HT1080 (cell line): ENCODE measurements around the gene TMEM255A. TPM values are rescaled to one million over a fixed set of nuclear protein-coding genes. Genes with fewer than 3 reads are reported as not detected.
"Not testable (repeated sequence)": the region's sequence is repeated elsewhere in the genome, so short reads cannot be mapped to it uniquely, and the experiment has no call there.

ENCODE experiments used
- DNase-seq: peaks from one replicate; pipeline ENCODE4 v3.0.0-alpha.2; 2015; ENCODE audit warnings: low read depth
- polyA plus RNA-seq, 2 experiments: library from polyadenylated mRNA; depleted of rRNA; stranded (reverse); fragments of >200 nt; gene quantifications; 2 replicates each; pipeline ENCODE4 v1.2.3, GENCODE V29; 2015
- total RNA-seq: library from RNA; depleted of rRNA; stranded (reverse); fragments of >200 nt; shearing (Covaris generic); gene quantifications from 2 replicates; pipeline ENCODE4 v1.2.3, GENCODE V29; 2014; rRNA removed

TMEM255A gene
- 0.03 TPM in 1 of 2 replicates, not detected in the other for total RNA-seq
- 0.32 and 0.41 TPM in 2 replicates for polyA plus RNA-seq (2015; cell fraction: cytosol; rRNA removed)
- 0.08 and 0.35 TPM in 2 replicates for polyA plus RNA-seq (2015; cell fraction: nucleus; rRNA removed)

DNA sequence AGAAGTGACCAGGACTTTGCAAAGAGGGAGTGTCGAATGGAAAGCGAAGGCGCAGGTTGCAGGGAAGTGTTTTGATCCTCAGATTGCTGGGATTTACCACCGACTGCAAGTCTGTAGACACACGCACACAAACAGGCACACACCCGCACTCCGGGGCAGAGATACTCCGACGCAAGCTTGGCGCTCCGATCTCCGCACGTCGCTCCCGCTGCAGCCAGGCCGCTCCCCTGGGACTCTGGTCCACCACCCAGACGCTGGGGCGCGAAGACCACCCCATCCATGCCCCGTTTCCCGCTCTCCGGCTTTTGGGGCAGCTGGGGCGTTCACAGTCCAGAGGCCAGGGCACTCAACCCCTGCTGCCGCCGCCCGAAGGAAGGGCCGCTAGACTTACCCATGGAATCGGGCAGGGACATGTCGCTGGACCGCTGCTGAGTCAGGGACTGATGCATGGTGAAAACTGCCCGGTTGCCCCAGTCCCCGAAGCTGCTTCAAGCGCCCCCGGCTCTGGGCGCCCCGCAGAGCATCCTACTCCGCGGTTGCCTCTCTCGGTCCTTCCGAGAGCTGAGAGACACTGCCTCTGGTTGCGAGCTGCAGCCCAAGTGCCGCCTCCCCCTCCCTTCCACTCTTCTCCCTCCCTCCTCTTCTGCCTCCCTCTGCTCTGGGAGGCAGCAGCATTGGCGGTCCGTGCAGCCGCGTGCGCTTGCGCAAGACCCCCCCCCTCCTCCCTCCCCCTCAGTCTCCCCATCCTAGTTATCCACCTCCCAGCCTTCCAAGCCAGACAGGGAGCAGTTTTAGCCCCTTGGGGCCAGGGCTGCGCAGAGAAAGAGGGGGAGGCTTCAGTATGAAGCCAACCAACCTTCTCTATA lies at the start of gene TMEM255A:
TSS of gene TMEM255A (minus strand) at position 601 of the 866 bp plus-strand sequence. CDS start at position 449, 152 bp downstream.
- no peak for DNase-seq

DNA sequence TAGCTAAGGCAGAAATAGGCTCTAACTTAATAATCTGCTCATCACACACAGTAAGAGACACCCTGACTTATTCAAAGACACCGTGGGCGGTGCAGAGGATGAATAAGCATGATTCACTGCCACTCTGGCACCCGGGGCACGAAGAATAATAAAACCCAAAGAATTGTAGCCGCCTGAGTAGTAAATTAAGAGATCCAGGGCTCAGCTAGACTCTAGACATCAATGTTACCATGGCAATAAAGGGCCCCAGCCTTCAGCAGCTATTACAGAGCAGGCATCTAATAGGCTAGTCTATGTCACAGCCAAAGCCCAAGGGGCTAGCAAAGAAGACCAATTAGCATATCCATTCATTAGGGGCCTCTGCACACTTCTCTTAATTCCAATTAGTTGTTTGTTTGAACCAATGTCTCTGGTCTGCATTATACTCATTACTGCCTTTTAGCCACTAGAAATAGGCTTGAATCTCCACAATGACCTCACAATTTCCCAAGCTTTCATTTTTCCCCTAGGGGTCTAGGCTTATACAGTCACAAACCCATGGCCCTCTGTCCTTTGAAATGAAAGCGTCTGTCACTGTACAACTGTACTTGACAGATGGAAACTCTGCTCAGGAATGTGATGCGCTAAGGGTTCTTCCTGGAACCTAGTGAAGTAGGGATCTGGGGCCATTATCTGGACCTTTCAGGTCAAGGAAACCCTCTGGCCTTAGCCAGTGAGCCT lies 47.6 kb upstream of the TMEM255A start:
- DNase-seq = peak; percentile 68

DNA sequence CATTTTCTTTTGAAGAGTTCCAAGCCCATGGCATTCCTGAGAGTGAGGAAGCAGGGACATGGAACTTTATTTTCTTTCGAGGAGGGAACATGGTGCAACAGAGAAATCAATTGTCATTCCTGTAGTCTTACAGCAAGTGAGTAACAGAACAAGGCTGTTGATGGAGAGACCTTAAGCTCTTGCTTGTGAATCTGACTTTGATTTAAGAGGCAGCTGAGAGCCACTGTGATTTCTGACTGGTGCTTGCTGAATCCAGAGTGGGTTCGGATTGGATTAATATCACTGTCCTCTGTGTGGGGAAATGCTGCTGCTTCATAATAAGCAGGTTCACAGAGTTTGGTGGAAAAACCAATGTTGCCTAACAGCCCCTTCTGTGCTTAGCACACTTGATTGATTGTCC lies 45.9 kb upstream of the TMEM255A start:
- DNase-seq = no peak

DNA sequence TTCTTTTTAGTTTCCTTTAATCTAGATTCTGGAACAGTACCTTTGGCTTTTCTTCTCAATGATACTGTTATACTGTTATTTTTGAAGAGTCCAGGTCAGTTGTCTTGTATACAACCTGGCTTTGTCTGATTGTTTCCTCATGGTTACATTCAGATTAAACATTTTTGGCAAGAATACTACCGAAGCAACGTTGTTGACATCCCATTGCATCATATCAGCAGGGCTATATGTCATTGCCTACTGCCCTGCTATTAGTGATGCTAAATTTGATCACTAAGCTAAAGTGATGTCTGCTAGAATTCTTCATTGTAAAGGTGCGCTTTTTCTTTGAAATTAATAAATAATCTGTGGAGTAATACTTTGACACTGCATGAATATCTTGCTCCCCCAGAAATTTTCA lies 44.8 kb upstream of the TMEM255A start:
- no peak for DNase-seq

DNA sequence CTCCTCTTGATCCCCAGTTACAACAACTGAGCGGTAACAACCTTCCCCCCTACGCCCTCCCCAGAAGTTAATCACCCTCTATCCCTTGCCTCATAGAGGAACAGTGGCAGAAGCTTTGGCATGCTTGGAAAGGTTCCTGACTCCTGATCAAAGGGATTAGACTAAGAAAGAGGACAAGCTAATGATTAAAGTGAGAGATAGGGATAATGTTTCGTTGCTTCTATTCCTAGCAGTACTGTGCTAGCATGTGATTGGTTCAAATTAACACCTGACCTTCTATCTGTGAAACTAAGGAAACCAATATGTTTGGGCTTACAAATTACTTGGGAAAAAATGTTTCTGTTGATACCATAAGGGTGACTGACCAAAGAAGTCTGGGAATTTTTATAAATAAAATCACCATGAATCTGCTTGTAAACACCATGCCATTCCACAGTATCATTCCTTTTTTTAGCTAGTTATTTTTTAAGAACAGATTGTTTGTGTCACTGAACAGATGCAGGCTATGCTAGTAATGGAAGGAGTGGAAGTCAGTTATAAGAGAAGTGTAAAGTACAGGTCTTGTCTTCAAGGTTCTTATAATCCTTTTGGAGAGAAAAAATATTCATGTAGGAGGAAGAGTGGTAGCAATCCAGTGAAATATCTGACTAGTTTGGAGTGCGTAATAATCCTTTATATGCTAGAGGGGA lies 39.3 kb upstream of the TMEM255A start:
- no peak for DNase-seq

DNA sequence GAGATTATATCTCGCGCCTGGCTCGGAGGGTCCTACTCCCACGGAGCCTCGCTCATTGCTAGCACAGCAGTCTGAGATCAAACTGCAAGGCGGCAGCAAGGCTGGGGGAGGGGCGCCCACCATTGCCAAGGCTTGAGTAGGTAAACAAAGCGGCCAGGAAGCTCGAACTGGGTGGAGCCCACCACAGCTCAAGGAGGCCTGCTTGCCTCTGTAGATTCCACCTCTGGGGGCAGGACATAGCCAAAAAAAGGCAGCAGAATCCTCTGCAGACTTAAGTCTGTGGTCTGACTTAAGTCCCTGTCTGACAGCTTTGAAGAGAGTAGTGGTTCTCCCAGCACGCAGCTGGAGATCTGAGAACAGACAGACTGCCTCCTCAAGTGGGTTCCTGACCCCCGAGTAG lies 33.3 kb upstream of the TMEM255A start:
- not testable (repeated sequence) for DNase-seq

DNA sequence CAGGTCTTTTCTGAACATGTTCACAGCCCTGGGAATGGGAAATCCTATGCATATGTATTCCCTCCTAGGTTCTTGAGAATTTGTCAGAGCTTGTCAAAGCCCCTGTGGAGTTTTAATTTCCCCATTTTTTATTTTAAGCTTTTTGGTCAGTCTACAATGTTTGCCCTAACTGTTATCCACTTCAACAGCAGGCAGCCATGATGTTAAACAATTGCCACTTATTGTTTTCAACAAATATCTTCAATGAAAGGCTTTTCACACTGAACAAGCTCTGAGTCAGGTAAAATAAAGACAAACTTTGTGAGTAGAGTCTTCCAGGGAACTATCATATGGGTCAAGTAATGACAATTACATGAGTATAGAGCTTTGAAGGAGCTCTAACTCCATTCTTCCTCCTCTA lies 25.6 kb upstream of the TMEM255A start:
- DNase-seq = no peak

DNA sequence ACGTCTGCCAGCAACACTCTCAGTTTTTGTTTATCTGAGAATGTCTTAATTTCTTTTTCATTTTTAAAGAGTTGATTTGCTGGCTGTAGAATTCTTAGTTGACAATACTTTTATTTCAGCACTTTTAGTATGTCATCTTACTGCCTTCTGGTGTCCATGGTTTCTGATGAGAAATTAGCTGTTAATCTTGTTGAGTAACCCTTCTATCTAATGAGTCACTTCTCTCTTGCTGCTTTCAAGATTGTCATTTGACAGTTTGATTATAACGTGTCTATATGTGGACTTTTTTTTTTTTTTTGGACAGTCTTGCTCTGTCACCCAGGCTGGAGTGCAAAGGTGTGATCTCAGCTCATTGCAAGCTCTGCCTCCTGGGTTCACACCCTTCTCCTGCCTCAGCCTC lies 24.0 kb upstream of the TMEM255A start:
- DNase-seq = no peak

DNA sequence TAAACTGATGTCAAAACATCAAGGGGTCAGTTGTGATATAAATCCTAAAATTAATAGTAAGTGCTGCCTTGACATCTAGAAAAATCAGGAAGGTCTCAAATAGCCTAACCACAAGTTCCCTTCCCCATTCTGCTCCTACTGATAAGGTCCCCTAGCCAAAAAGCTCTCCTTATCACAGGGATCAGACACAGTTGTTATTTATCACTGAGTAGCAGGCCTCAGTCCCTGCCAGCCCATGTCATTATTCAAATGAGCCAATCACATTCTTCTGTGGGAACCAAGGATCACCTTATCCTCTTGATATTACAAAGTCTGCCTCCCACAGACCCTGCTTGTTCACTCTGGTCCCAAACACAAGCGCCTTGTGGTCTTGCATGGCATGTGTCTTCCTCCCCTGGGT lies 23.3 kb upstream of the TMEM255A start:
- no peak for DNase-seq

DNA sequence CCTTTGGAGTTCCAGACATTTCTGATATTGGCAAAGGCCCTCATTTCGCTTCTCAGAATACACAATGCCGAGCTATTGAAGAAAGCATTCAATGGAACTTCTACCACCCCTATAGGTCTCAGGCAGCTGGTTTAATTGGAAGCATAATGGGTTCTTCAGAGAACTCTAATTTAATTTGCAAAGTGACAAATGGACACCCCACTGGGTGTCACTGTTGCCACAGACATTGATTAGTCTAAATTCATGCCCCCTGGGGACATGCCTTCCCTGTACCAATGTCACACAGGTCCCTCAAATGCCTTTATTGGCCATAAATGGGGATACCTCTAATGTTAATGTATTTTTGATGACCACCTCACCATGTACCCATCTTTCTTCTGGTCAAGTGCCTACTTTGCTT lies 22.9 kb upstream of the TMEM255A start:
- DNase-seq = no peak

DNA sequence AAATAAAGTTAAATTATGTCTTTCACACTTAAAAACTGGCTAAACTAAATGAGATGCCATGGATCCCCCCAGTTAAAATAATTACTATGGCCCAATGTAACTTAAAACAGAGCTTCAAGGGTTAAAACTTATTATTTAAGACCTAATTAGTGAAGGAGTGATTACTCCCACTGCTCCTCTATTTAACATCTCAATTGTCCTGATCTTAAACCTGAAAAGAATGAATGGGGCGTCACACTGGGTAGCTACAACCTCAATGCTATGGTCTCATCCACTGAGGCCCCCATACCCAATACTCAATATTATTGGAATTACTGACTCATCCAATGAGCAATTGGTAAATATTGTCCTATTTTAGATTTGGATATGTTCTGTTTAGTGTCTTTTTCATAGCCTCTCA lies 21.1 kb upstream of the TMEM255A start:
- DNase-seq = no peak

DNA sequence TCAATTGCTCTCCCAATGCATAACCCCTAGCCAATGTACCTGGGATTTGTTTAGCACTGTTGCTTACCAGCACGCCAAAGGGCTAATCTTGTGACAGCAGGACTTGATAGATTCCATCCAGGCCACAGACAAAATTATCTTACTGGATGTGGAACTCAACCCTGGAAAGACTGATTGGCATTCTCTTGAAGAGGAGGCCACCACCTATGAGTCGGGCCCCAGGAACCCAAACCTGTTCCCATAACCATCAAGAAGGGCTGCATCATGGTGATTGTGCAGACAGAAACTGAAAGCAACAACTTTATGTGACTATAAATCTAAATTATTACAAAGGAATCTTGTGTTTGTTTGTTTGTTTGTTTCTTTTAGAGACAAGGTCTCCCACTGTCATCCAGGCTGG lies 19.9 kb upstream of the TMEM255A start:
- DNase-seq = no peak

DNA sequence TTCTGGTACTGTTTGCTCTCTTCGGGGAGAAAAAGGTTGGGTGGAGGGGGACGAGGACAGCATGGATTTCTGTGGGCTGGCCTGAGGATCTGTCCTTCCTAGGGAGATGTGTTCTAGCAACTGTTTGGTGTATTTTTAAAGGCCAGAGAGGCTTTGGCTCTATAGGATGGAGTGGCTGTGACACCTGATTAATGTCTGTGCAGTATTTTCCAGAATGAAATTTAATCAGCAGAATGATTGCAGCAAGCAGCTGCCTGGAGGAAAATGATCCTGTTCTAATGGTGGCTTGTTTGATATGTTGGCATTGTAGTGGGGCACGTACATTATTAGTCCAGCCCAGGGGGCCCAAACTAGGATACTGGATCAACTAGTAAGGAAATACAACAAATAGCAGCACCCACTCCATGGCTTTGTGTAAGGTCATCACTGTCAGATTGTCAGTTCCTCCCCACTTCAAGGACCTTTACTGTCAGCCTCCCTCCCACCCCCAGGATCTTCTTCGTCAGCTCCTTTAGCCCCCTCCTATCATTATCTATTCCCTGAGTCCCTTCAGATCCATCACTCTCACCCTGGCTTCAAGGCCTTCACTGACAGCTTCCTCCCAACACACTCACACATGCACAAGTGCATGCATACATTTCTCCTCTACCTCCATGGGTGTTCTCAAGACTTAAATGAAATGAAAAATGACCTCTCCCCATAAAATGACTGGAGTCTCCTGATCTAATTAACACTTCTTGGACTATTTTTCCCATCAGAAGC lies 10.4 kb upstream of the TMEM255A start:
- DNase-seq = no peak

DNA sequence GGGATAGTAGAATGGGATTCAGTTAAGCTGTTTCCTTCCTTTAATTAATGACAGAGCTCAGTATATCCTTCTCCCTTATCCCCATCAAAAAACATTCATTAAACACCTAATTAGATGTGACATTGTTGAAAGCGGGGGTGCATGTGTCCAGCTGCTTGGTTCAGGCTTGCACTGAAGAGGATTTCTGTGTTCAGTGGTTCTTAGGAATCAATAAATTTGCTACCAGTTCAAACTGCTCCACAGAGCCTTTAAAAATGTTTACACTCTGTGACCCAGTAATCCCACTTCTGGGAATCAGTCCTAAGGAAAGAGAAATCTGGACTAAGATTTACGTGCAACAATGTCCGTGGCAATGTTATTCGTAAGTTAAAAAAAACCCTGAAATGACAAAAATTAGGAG lies 7.2 kb upstream of the TMEM255A start:
- DNase-seq = no peak

DNA sequence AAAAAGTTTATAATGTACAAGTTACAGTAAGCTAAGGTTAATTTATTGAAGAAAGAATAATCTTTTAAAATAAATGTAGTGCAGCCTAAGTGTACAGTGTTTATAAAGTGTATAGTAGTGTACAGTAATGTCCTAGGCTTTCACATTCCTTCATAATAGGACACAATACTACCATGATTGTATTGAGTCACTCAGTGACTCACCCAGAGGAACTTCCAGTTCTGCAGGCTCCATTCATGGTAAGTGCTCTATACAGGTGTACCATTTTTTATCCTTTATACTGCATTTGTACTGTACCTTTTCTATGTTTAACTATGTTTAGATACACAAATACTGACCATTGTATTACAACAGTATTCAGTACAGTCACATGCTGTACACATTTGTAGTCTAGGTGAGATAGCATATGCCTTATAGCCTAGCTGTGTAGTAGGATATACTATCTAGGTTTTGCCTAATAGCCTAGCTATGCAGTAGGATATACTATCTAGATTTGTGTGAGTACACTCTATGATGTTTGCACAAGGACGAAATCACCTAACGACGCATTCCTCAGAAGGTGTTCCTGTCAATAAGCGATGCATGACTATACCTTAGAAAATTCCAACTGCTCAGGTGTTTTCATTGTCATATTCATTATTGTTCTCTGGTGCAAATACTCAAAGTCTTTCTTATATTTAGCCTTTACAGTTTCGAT lies 5.5 kb upstream of the TMEM255A start:
- DNase-seq = peak; percentile 66

DNA sequence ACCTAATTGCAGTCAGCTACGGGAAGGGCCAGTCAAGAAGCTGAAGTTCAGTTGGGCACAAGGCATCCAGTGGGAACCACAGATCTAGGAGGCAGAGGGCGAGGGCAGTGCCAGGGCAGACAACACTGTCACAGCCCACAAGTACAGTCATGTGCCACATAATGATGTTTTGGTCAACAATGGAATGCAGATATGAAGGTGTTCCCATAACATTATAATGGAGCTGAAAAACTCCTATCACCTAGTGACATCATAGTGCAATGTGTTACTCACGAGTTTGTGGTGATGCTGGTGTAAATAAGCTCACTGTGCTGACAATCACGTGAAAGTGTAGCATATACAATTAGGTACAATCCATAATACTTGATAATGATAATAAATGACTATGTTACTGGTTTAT lies 4.5 kb upstream of the TMEM255A start:
- DNase-seq = peak; percentile 9

DNA sequence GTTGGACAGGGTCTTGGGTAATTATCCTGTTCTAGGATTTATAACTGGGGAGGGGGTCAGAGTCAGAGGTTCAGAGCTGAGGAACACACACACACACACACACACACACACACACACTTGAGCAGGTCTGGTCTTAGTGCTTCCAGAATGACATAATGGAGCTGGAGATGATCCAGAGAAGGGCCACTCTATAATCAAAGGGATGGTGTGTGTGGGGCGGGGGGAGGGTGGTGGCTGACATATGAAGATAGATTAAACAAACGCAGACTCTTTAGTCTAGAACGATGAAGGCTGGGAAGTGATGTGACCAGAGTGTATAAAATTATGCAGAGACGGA lies 434 bp upstream of the TMEM255A start:
- DNase-seq = no peak

DNA sequence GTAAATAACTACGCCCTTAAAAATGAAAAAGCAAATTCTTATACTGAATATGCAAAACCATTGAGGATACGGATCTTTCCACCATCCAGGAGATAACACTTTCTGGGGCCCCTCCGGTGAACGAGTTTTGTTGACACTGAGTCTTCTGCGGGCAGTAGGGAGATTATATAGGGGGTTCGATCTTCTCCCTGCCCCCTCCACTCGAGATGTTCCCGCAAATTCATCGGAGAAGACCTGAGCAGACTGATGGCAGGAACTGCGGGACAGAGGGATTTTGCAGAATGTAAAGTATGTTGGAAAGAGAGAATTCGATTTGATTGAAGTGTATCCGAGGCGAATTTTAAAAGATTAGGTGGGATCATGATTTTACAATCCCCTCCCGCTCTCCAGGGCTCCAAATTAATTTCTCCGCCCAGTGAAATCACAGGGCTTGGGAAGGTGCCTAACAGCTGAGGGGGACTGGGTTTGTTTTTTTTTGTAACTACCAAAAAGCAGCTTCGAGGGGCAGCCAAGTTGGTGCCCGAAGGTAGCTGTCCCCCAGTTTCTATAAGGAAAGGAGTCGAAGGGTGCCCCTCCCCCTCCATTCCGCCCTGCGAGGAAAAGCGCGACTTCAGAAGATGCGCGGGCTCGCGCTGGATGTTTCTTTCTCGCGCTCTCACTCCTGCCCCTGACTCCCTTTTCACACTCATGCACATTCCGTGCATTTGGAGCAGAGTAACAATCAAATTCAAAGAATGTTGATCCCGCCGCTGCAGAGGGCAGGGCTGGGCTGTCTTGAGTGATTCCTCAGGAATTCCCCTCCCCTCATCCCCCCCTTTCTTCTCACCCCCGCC lies 1.2 kb downstream of the TMEM255A start:
- DNase-seq = no peak

DNA sequence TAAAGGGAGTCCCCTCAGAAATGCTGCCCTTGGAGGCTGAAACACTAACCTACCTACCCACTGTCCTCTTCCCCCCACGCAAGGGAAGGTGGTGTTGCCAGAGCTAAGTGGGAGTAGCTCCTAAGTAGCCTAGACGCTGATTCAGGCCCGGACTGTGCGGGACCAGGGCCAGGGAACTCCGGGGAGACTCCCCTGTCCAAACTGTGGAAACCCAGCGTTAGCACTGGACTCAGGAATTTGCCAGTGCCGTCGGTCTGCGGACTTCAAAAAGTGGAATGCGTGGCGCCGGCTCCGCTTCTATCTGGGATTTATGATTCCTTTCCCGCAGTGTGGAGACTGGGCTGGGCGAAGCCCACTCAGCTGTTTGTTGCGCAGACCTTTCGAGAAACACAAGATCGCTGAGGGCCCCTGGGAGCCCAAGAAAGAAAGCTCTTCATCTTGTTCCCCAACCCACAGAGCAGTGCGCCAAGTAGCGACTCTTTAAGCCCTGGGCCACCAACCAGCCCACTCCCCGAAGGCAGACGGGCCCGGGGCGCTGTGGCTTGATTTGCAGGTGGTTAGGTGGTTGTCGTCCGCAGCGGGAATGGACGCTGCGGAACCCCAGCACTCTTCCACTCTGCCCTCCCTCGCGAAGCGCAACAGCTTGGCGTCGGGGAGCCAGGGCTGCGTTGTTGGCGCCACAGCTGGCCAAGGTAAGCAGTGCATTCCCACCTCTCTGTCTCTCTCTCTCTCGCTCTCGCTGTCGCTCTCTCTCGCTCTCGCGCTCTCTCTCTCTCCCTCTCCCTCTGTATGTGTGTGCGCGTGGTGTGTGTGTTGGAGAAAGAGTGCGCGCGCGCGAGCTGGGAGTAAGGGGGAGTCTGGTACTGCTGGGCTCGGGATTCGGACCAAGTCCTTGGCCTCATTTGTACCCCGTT lies 2.0 kb downstream of the TMEM255A start:
- DNase-seq = no peak
